HepG2 (cell line): ENCODE results near the gene GRIA2.

ENCODE experiments used
- EZH2 ChIP-seq: conservative IDR thresholded peaks from 2 replicates; pipeline ENCODE4 v1.6.1; 2012; ENCODE audit warnings: mild to moderate bottlenecking, low read depth, low read length, moderate library complexity
- KDM5A ChIP-seq: fragments of 200-600 bp; sonication (generic); IDR thresholded peaks from 2 replicates; pipeline ENCODE4 v1.7.0; 2018; ENCODE audit warnings: antibody characterized with exemption, mild to moderate bottlenecking, low read length, borderline replicate concordance
- ZBTB49 ChIP-seq: sonication (generic); formaldehyde crosslinking; IDR thresholded peaks from 2 replicates; pipeline ENCODE4 v1.4.0; 2020; ENCODE audit warnings: missing genetic modification reagents, borderline replicate concordance
- ZNF24 ChIP-seq: fragments of 450-650 bp; IDR thresholded peaks from 2 replicates; pipeline ENCODE4 v1.6.1; 2017; ENCODE audit warnings: antibody characterized with exemption, mild to moderate bottlenecking
- ZNF768 ChIP-seq: sonication (generic); formaldehyde crosslinking; IDR thresholded peaks from 2 replicates; pipeline ENCODE4 v1.4.0; 2020; ENCODE audit warnings: missing genetic modification reagents
- ZZZ3 ChIP-seq: sonication (generic); formaldehyde crosslinking; IDR thresholded peaks from 2 replicates; pipeline ENCODE4 v1.4.0; 2020; ENCODE audit warnings: missing genetic modification reagents, mild to moderate bottlenecking, borderline replicate concordance
- TF ChIP-seq, protein P1 (sequence below): sonication (generic); formaldehyde crosslinking; IDR thresholded peaks from 2 replicates; pipeline ENCODE4 v1.4.0; 2020; ENCODE audit warnings: missing genetic modification reagents, mild to moderate bottlenecking, borderline replicate concordance
- TF ChIP-seq, protein P2 (sequence below): IDR thresholded peaks from 2 replicates; pipeline ENCODE4 v1.6.1; 2016; ENCODE audit warnings: control low read depth
- TF ChIP-seq, protein P3 (sequence below): sonication (generic); formaldehyde crosslinking; IDR thresholded peaks from 2 replicates; pipeline ENCODE4 v1.5.0; 2020; ENCODE audit warnings: mild to moderate bottlenecking, missing genetic modification reagents, moderate library complexity
- TF ChIP-seq, protein P4 (sequence below): sonication (generic); formaldehyde crosslinking; IDR thresholded peaks from 2 replicates; pipeline ENCODE4 v1.5.0; 2020; ENCODE audit warnings: mild to moderate bottlenecking, missing genetic modification reagents

DNA sequence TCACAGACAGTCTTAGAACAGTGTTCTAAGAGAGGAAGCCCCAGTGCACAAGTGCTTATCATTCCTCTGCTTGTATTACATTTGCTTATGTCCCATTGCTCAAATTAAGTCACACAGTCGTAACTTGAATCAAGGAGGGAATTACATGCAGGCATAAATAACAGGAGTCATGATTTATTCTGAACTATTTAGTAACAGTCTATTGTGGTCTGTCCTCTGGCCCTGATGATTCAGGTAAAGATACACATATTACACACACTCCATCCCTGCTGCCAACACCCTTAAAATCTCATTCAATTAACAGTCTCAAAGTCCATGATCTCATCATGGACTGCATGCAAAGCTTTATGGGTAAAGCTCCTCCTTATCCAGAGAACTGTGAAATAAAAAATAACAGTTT is 60.1 kb downstream of the GRIA2 start:
- TF ChIP-seq ZNF768 (no peak), ZZZ3 (CRISPR knock-in tag) (no peak), ZNF24 (no peak), ZBTB49 (CRISPR knock-in tag) (no peak), KDM5A (no peak), EZH2 (no peak)
- TF ChIP-seq, protein P1, sequence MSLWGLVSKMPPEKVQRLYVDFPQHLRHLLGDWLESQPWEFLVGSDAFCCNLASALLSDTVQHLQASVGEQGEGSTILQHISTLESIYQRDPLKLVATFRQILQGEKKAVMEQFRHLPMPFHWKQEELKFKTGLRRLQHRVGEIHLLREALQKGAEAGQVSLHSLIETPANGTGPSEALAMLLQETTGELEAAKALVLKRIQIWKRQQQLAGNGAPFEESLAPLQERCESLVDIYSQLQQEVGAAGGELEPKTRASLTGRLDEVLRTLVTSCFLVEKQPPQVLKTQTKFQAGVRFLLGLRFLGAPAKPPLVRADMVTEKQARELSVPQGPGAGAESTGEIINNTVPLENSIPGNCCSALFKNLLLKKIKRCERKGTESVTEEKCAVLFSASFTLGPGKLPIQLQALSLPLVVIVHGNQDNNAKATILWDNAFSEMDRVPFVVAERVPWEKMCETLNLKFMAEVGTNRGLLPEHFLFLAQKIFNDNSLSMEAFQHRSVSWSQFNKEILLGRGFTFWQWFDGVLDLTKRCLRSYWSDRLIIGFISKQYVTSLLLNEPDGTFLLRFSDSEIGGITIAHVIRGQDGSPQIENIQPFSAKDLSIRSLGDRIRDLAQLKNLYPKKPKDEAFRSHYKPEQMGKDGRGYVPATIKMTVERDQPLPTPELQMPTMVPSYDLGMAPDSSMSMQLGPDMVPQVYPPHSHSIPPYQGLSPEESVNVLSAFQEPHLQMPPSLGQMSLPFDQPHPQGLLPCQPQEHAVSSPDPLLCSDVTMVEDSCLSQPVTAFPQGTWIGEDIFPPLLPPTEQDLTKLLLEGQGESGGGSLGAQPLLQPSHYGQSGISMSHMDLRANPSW (CRISPR knock-in tag), result no peak
- TF ChIP-seq, protein P2, sequence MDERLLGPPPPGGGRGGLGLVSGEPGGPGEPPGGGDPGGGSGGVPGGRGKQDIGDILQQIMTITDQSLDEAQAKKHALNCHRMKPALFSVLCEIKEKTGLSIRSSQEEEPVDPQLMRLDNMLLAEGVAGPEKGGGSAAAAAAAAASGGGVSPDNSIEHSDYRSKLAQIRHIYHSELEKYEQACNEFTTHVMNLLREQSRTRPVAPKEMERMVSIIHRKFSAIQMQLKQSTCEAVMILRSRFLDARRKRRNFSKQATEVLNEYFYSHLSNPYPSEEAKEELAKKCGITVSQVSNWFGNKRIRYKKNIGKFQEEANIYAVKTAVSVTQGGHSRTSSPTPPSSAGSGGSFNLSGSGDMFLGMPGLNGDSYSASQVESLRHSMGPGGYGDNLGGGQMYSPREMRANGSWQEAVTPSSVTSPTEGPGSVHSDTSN, result no peak
- TF ChIP-seq, protein P3, sequence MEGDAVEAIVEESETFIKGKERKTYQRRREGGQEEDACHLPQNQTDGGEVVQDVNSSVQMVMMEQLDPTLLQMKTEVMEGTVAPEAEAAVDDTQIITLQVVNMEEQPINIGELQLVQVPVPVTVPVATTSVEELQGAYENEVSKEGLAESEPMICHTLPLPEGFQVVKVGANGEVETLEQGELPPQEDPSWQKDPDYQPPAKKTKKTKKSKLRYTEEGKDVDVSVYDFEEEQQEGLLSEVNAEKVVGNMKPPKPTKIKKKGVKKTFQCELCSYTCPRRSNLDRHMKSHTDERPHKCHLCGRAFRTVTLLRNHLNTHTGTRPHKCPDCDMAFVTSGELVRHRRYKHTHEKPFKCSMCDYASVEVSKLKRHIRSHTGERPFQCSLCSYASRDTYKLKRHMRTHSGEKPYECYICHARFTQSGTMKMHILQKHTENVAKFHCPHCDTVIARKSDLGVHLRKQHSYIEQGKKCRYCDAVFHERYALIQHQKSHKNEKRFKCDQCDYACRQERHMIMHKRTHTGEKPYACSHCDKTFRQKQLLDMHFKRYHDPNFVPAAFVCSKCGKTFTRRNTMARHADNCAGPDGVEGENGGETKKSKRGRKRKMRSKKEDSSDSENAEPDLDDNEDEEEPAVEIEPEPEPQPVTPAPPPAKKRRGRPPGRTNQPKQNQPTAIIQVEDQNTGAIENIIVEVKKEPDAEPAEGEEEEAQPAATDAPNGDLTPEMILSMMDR (CRISPR knock-in tag), result no peak
- TF ChIP-seq, protein P4, sequence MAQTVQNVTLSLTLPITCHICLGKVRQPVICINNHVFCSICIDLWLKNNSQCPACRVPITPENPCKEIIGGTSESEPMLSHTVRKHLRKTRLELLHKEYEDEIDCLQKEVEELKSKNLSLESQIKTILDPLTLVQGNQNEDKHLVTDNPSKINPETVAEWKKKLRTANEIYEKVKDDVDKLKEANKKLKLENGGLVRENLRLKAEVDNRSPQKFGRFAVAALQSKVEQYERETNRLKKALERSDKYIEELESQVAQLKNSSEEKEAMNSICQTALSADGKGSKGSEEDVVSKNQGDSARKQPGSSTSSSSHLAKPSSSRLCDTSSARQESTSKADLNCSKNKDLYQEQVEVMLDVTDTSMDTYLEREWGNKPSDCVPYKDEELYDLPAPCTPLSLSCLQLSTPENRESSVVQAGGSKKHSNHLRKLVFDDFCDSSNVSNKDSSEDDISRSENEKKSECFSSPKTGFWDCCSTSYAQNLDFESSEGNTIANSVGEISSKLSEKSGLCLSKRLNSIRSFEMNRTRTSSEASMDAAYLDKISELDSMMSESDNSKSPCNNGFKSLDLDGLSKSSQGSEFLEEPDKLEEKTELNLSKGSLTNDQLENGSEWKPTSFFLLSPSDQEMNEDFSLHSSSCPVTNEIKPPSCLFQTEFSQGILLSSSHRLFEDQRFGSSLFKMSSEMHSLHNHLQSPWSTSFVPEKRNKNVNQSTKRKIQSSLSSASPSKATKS (CRISPR knock-in tag), result no peak
